ENCODE data around the gene METTL21A.

The METTL21A gene

DNA sequence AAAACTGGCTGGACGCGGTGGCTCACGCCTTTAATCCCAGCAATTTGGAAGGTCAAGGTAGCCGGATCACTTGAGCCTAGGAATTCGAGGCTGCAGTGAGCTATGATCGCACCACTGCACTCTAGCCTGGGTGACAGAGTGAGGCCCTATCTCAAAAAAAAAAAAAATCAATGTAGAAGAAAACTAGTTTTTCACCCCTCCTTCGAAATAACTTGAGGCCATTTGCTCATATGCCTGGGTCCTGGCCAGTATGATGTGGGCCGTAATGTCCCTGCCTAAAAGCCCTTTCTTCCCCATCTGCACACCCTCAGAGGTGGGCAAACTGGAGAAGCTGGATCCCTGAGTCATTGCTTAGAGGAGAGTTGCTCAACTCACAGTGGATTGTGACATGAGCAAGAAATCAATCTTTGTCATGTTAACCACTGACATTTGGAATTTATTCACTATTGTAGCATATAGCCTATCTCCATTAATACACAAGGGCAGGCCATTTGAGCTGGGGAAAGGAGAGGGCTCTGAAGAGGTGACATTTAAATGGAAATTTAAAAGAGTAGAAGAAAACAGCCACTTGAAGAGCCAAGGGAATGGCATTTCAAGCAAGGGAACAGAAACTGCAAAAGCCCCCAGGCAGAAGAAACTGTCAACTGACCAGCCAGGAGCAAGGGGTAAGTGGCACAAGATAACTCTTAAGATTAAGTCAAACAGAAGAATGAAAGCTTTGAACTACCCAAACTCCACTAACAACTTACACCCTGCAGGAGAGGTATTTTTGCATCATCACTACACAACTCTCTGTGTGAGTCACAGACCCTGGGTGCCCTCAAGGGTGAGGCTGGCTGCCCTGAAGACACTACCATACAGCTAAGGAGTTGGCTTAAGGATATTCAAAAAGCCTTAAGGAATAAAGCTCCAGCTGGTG, 7.6 kb upstream of the METTL21A start:
- H3K4me1 ChIP-seq (ENCODE audit: control insufficient read depth in 1 of 2, insufficient read depth in 1 of 2, low read depth in 1 of 2, low read length in 1 of 2) = peaks cover 18 to 19% of the 10 kb centered on the region in 2 experiments
- no peaks in the 10 kb centered on the region for H3K36me3 ChIP-seq
- peak overlapping the region; percentile 68 for H3K27ac ChIP-seq
- H3K4me3 ChIP-seq (ENCODE audit: low read depth in 1 of 2, low read length in 1 of 2) = peak overlapping the region in 1 of 2 experiments; percentile 15
- H3K27me3 ChIP-seq = no peaks in the 10 kb centered on the region
- TF ChIP-seq, protein P1, sequence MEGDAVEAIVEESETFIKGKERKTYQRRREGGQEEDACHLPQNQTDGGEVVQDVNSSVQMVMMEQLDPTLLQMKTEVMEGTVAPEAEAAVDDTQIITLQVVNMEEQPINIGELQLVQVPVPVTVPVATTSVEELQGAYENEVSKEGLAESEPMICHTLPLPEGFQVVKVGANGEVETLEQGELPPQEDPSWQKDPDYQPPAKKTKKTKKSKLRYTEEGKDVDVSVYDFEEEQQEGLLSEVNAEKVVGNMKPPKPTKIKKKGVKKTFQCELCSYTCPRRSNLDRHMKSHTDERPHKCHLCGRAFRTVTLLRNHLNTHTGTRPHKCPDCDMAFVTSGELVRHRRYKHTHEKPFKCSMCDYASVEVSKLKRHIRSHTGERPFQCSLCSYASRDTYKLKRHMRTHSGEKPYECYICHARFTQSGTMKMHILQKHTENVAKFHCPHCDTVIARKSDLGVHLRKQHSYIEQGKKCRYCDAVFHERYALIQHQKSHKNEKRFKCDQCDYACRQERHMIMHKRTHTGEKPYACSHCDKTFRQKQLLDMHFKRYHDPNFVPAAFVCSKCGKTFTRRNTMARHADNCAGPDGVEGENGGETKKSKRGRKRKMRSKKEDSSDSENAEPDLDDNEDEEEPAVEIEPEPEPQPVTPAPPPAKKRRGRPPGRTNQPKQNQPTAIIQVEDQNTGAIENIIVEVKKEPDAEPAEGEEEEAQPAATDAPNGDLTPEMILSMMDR (IDR thresholded peaks at IDR 0.05) = no peak
- H3K9me3 ChIP-seq = no peaks in the 10 kb centered on the region

DNA sequence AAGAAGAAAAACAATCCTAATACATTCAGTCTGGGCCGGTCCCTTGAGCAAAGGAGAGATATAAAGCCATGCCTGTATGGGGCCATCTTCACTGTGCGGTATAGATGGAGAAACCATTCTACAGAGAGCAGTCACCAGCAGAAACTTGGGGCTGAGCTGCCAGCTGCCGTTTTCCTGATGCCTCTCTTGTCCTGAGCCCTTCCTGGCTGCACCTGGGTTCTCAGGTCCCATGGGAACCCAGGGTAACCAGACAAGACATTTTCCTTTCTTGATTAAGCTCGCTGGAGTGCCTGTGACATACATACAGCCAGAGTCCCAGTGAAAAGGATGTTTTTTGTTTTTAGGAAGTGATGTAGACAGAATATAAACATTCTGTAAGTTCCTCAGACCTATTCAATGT, 5.3 kb upstream of the METTL21A start:
- Histone ChIP-seq H3K27ac (peak overlapping the region; percentile 29), H3K4me3 (ENCODE audit: low read depth in 1 of 2, low read length in 1 of 2) (no peak overlapping the region), H3K36me3 (no peaks in the 10 kb centered on the region), H3K9me3 (no peaks in the 10 kb centered on the region), H3K4me1 (ENCODE audit: control insufficient read depth in 1 of 2, insufficient read depth in 1 of 2, low read depth in 1 of 2, low read length in 1 of 2) (peaks cover 29 to 34% of the 10 kb centered on the region in 2 experiments), H3K27me3 (peaks cover 11% of the 10 kb centered on the region)
- TF ChIP-seq, protein P1 (IDR thresholded peaks at IDR 0.05) = no peak

DNA sequence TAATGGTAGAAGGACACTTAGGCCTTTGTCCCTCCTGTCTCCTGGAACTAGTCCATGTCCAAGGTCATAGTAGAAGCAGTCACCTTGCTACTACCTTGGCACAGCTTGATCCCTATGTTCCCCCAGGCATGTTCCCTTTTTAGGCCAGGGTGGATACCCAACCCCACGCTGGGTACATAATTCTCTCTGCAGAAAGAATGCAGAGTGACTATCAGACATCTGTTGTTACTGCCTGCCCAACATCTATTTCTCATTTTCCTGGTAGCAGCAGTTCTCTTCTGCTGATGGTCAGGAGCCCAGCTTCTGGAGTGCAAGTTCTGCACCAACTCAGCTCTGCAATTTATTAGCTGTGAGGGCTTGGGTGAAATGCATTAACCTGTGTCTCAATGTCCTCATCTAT, 4.4 kb upstream of the METTL21A start:
- H3K27me3 ChIP-seq = peaks cover 11% of the 10 kb centered on the region
- TF ChIP-seq, protein P1 (IDR thresholded peaks at IDR 0.05) = no peak
- H3K27ac ChIP-seq = no peak overlapping the region
- H3K9me3 ChIP-seq = no peaks in the 10 kb centered on the region
- no peak overlapping the region for H3K4me3 ChIP-seq (ENCODE audit: low read depth in 1 of 2, low read length in 1 of 2)
- H3K36me3 ChIP-seq = no peaks in the 10 kb centered on the region
- peaks cover 29 to 35% of the 10 kb centered on the region in 2 experiments for H3K4me1 ChIP-seq (ENCODE audit: control insufficient read depth in 1 of 2, insufficient read depth in 1 of 2, low read depth in 1 of 2, low read length in 1 of 2)

DNA sequence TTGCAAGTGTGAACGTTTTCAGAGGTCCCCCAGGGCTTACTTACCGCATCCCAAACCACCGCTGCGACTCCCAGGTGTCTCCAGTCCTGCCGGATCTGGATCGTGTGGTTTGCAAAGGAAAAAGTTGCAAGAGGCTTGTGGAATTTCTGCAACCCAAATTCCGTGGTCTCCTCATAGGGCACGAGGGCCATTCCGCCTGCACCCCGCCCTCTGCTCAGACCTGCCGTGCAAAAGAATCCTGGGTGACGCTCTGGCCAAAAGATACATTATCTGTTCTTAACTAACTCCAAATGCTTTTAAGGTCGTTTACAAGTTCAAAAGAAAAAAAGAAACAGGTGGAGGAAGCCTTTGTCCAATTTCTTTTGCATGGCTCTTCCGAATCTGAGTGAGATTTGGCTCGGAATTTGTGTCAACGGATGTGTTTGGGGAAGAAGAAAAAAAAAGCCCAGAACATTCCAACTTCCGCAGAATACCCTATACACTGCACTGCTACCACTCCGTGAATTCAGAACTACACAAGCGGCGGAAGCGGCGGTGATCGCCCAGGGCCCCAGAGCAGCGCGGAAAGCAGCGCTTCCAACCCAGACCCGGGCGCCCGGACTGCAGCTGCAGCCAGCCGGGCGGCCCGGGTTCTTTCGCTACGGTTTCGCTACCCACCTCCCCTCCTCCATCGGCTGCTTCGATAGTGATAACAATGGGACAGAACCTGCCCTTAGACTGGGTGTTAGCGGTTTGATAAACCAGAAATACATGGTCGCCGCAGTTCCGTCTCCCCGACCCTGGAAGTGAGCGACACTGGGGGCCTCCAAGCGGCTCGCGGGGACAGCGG, 795 bp downstream of the METTL21A start:
- TF ChIP-seq, protein P1 (IDR thresholded peaks at IDR 0.05) = no peak
- H3K4me1 ChIP-seq (ENCODE audit: control insufficient read depth in 1 of 2, insufficient read depth in 1 of 2, low read depth in 1 of 2, low read length in 1 of 2) = peaks cover 58 to 67% of the 10 kb centered on the region in 2 experiments
- peaks cover 11% of the 10 kb centered on the region for H3K27me3 ChIP-seq
- H3K27ac ChIP-seq = peak overlapping the region; percentile 95
- H3K4me3 ChIP-seq (ENCODE audit: low read depth in 1 of 2, low read length in 1 of 2) = peak overlapping the region; percentile 80 to 92
- no peaks in the 10 kb centered on the region for H3K36me3 ChIP-seq
- H3K9me3 ChIP-seq = no peaks in the 10 kb centered on the region

DNA sequence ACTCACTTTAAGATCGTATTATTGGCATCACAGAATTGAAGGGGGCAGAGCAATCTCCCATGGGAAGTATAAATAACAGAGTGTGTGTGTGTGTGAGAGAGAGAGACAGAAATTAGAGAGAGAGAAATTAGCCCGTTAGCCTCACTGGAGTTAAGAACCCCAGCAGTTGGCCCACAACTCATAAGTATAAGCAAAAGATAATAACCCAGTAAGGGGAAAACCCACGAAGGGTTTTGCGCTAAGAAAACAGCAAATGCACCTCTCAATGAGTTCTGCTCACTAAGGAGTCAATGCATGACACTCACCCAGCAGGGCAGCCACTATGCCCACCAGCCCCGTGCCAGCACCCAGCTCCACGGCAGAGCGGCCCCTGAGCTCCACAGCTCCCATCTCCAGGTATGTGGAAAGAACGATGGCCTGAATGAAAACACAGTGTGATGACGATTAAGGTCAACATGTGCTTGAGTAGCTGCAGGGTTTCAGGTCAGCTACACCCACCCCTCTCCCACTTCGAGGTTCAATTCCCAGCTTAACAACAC, 3.6 kb downstream of the METTL21A start:
- H3K27ac ChIP-seq = peak overlapping the region; percentile 95
- H3K4me3 ChIP-seq (ENCODE audit: low read depth in 1 of 2, low read length in 1 of 2) = no peak overlapping the region
- TF ChIP-seq, protein P1 (IDR thresholded peaks at IDR 0.05) = no peak
- H3K36me3 ChIP-seq = no peaks in the 10 kb centered on the region
- H3K27me3 ChIP-seq = peaks cover 3% of the 10 kb centered on the region
- no peaks in the 10 kb centered on the region for H3K9me3 ChIP-seq
- peaks cover 67 to 69% of the 10 kb centered on the region in 2 experiments for H3K4me1 ChIP-seq (ENCODE audit: control insufficient read depth in 1 of 2, insufficient read depth in 1 of 2, low read depth in 1 of 2, low read length in 1 of 2)

Data from neutrophil (primary cell).